ENCODE measurements around the gene RNF213. TPM values are rescaled to one million over a fixed set of nuclear protein-coding genes. Genes with fewer than 3 reads are reported as not detected.

Gene RNF213
- total RNA-seq, 1 donor from 2014 or later: 120 TPM

- peaks cover under 1% of the 10 kb centered on the region for H3K4me1 Mint-ChIP-seq (ENCODE audit: low read depth, unreplicated experiment)
- no peak overlapping the region for H3K4me2 ChIP-seq (ENCODE audit: low read length)
- H3K27ac Mint-ChIP-seq (ENCODE audit: unreplicated experiment): no peak overlapping the region
- FAIRE-seq (no peak), DNase-seq (ENCODE audit: low read depth) (no peak)
- peaks cover 19% of the 10 kb centered on the region for H4K20me1 ChIP-seq (ENCODE audit: insufficient read depth, low read length)
- no peaks in the 10 kb centered on the region for H3K9me3 ChIP-seq (ENCODE audit: insufficient read depth, low read depth, low read length)
- no peak overlapping the region for H3K4me3 Mint-ChIP-seq (ENCODE audit: unreplicated experiment)
- H3K36me3 ChIP-seq (ENCODE audit: insufficient read depth, low read length): no peaks in the 10 kb centered on the region
- H3K4me1 ChIP-seq (ENCODE audit: insufficient read depth, low read length): peaks cover 3% of the 10 kb centered on the region
- H3K27ac ChIP-seq (ENCODE audit: low read depth, low read length): no peak overlapping the region
- no peak overlapping the region for H3K4me3 ChIP-seq (ENCODE audit: insufficient read depth, low read depth, low read length)
- peaks cover 1% of the 10 kb centered on the region for H3K9me3 Mint-ChIP-seq (ENCODE audit: unreplicated experiment)
- no peaks in the 10 kb centered on the region for H3K27me3 ChIP-seq (ENCODE audit: insufficient read depth, low read length)
- TF ChIP-seq CTCF (IDR thresholded peaks at IDR 0.05; ENCODE audit: insufficient read depth, low read depth, low read length) (no peak), EZH2 (IDR thresholded peaks at IDR 0.05; ENCODE audit: insufficient read depth, low read length) (no peak)
- H2AFZ ChIP-seq (ENCODE audit: low read depth, low read length): no peak overlapping the region
- no peaks in the 10 kb centered on the region for H3K27me3 Mint-ChIP-seq (ENCODE audit: low read depth, unreplicated experiment)
- no peak overlapping the region for H3K9ac ChIP-seq (ENCODE audit: low read length)
- no peaks in the 10 kb centered on the region for H3K79me2 ChIP-seq (ENCODE audit: insufficient read depth, low read length)
- H3K36me3 Mint-ChIP-seq (ENCODE audit: low read depth, unreplicated experiment): peaks cover 14% of the 10 kb centered on the region
Measured at GRCh38 chr17:80214012-80214877, 46.4 kb upstream of the RNF213 start.

- TF ChIP-seq EZH2 (IDR thresholded peaks at IDR 0.05; ENCODE audit: insufficient read depth, low read length) (no peak), CTCF (IDR thresholded peaks at IDR 0.05; ENCODE audit: insufficient read depth, low read depth, low read length) (no peak)
- no peak overlapping the region for H3K4me3 Mint-ChIP-seq (ENCODE audit: unreplicated experiment)
- H4K20me1 ChIP-seq (ENCODE audit: insufficient read depth, low read length): peaks cover 19% of the 10 kb centered on the region
- no peak overlapping the region for H3K9ac ChIP-seq (ENCODE audit: low read length)
- no peaks in the 10 kb centered on the region for H3K36me3 ChIP-seq (ENCODE audit: insufficient read depth, low read length)
- peaks cover 14% of the 10 kb centered on the region for H3K36me3 Mint-ChIP-seq (ENCODE audit: low read depth, unreplicated experiment)
- H3K27ac Mint-ChIP-seq (ENCODE audit: unreplicated experiment): no peak overlapping the region
- H2AFZ ChIP-seq (ENCODE audit: low read depth, low read length): no peak overlapping the region
- no peaks in the 10 kb centered on the region for H3K27me3 Mint-ChIP-seq (ENCODE audit: low read depth, unreplicated experiment)
- H3K4me2 ChIP-seq (ENCODE audit: low read length): no peak overlapping the region
- peaks cover 3% of the 10 kb centered on the region for H3K4me1 Mint-ChIP-seq (ENCODE audit: low read depth, unreplicated experiment)
- H3K9me3 Mint-ChIP-seq (ENCODE audit: unreplicated experiment): peaks cover 1% of the 10 kb centered on the region
- FAIRE-seq: no peak
- H3K4me1 ChIP-seq (ENCODE audit: insufficient read depth, low read length): peaks cover 9% of the 10 kb centered on the region
- H3K27ac ChIP-seq (ENCODE audit: low read depth, low read length): no peak overlapping the region
- no peaks in the 10 kb centered on the region for H3K9me3 ChIP-seq (ENCODE audit: insufficient read depth, low read depth, low read length)
- H3K27me3 ChIP-seq (ENCODE audit: insufficient read depth, low read length): no peaks in the 10 kb centered on the region
- H3K4me3 ChIP-seq (ENCODE audit: insufficient read depth, low read depth, low read length): no peak overlapping the region
- no peak for DNase-seq (ENCODE audit: low read depth)
- H3K79me2 ChIP-seq (ENCODE audit: insufficient read depth, low read length): no peaks in the 10 kb centered on the region
Measured at GRCh38 chr17:80214878-80215210, 45.8 kb upstream of the RNF213 start.
